HepG2 (cell line): ENCODE results near the gene RCE1. TPM values are rescaled to one million over a fixed set of nuclear protein-coding genes. Genes with fewer than 3 reads are reported as not detected.

Experiments used
- ATAC-seq: fragments of 200-7000 bp; cut with Tn5 transposase; 3 replicates; pipeline ENCODE4 v1.9.1; 2020; ENCODE audit warnings: mild to moderate bottlenecking, moderate library complexity
- BruUV-seq: library from RNA; stranded (reverse); fragments of 400-500 nt; replicated peaks from 2 replicates; lab custom pipeline; 2021; lab: Mats Ljungman, UMichigan
- CTCF ChIA-PET: fragments of 300-600 bp; formaldehyde crosslinking; extraction: SDS; loops from one replicate; lab custom pipeline; 2021; ENCODE audit warnings: low total read pairs, inconsistent platforms, low intra/inter-chr PET ratio; lab: Yijun Ruan, JAX
- POLR2A ChIA-PET: fragments of 350-600 bp; sonication (Branson Sonifier 250); formaldehyde crosslinking; loops from one replicate; lab custom pipeline; 2020; ENCODE audit warnings: antibody characterized with exemption, inconsistent platforms; lab: Yijun Ruan, JAX
- DNase-seq: peaks from one replicate; pipeline ENCODE4 v3.0.0-alpha.2; 2015; ENCODE audit warnings: low spot score
- FAIRE-seq: peaks from 3 replicates; lab custom pipeline; 2011; peaks lifted over from hg19 to GRCh38; lab: Jason Lieb, UNC
- H2AFZ ChIP-seq: one replicate; pipeline ENCODE4 v1.6.1; 2011; ENCODE audit warnings: low read length, inconsistent platforms
- H3K27ac ChIP-seq: fragments of 300-600 bp; 3 replicates; pipeline ENCODE4 v1.8.0; 2011; ENCODE audit warnings: mixed run types, mild to moderate bottlenecking, mixed read lengths, low read length, inconsistent platforms; ENCODE audit not compliant: insufficient read depth; ENCODE audit errors: extremely low read length
- H3K27me3 ChIP-seq, 2 experiments: fragments of 200-600 bp in 1 of 2; 2 replicates in 1 of 2; 3 replicates in 1 of 2; pipeline versions ENCODE4 v1.6.0 to v1.8.0; 2011; ENCODE audit warnings: low read length in 2 of 2, mild to moderate bottlenecking in 2 of 2, moderate library complexity in 2 of 2, inconsistent platforms in 1 of 2; ENCODE audit not compliant: insufficient read depth in 2 of 2, control insufficient read depth in 1 of 2
- H3K36me3 ChIP-seq, 2 experiments: fragments of 200-600 bp in 1 of 2; replicated peaks in 1 of 2; 2 replicates in 1 of 2; 3 replicates in 1 of 2; pipeline versions ENCODE4 v1.5.1 to v1.8.0; 2011; ENCODE audit warnings: low read length in 2 of 2, inconsistent platforms in 1 of 2; ENCODE audit not compliant: insufficient read depth in 2 of 2, control insufficient read depth in 1 of 2
- H3K4me1 ChIP-seq: 2 replicates; pipeline ENCODE4 v1.5.1; 2012; ENCODE audit warnings: low read length, inconsistent platforms; ENCODE audit not compliant: insufficient read depth
- H3K4me2 ChIP-seq: 2 replicates; pipeline ENCODE4 v1.6.0; 2011; ENCODE audit warnings: low read depth, low read length, inconsistent platforms
- H3K4me3 ChIP-seq, 3 experiments: fragments of 200-600 bp in 1 of 3; sonication (generic), shearing (Covaris generic) in 1 of 3; replicated peaks in 1 of 3; 2 replicates each; pipeline ENCODE4 v1.5.1; 2011 to 2016; ENCODE audit warnings: low read length in 3 of 3, inconsistent platforms in 2 of 3, low read depth in 2 of 3, mild to moderate bottlenecking in 2 of 3, control low read depth in 1 of 3, mixed read lengths in 1 of 3; ENCODE audit not compliant: insufficient read depth in 1 of 3
- H3K79me2 ChIP-seq: one replicate; pipeline ENCODE4 v1.6.1; 2011; ENCODE audit warnings: low read length, inconsistent platforms; ENCODE audit not compliant: insufficient read depth
- H3K9ac ChIP-seq: 2 replicates; pipeline ENCODE4 v1.6.0; 2011; ENCODE audit warnings: mild to moderate bottlenecking, low read depth, low read length, inconsistent platforms; ENCODE audit not compliant: insufficient read depth
- H3K9me3 ChIP-seq: 2 replicates; pipeline ENCODE4 v1.5.1; 2012; ENCODE audit warnings: mild to moderate bottlenecking, low read length
- H4K20me1 ChIP-seq: 2 replicates; pipeline ENCODE4 v1.6.0; 2011; ENCODE audit warnings: inconsistent platforms, mild to moderate bottlenecking, low read length, moderate library complexity; ENCODE audit not compliant: insufficient read depth
- AGO2 ChIP-seq: fragments of 200-400 bp; formaldehyde crosslinking; optimal IDR thresholded peaks from 2 replicates; pipeline ENCODE3; 2017; ENCODE audit warnings: mild to moderate bottlenecking, low read depth, low read length, moderate library complexity
- PRDM4 ChIP-seq: sonication (generic); formaldehyde crosslinking; IDR thresholded peaks from 2 replicates; pipeline ENCODE4 v1.9.0; 2021; ENCODE audit warnings: missing genetic modification reagents, borderline replicate concordance
- RBM22 ChIP-seq: fragments of 200-400 bp; formaldehyde crosslinking; optimal IDR thresholded peaks from 2 replicates; pipeline ENCODE3; 2017; ENCODE audit warnings: mild to moderate bottlenecking, low read length, moderate library complexity
- WGBS: methylation state at CpG from one replicate; pipeline ENCODE4 v1.1.6; 2017; ENCODE audit warnings: low lambda C conversion rate; 5-methylcytosine and 5-hydroxymethylcytosine counted together
- in situ Hi-C: cut with HindIII; loops from 2 replicates; pipeline ENCODE4 v1.10.0; 2017; ENCODE audit warnings: low pct_unique_long_range_greater_than_20kb; ENCODE audit not compliant: extremely low pct_ligation_motif_present
- intact Hi-C: fragments of 100-400 bp; cut with micrococcal nuclease; formaldehyde crosslinking; loops from one replicate; pipeline ENCODE4 v1.10.0; 2022; ENCODE audit not compliant: unreplicated experiment
- polyA plus RNA-seq, 8 experiments: library from polyadenylated mRNA; depleted of rRNA in 3 of 8; stranded (reverse) in 7 of 8; unstranded in 1 of 8; fragments of >200 nt; fragmentation: Illumina TruSeq in 4 of 8; extraction: Trizol in 4 of 8; gene quantifications; 2 replicates each; pipeline versions ENCODE4 v1.2.1 to v1.2.3, GENCODE V29; 2011 to 2016; ENCODE audit warnings: low read depth in 4 of 8, missing spikeins in 1 of 8, mixed read lengths in 1 of 8; ENCODE audit not compliant: insufficient read depth in 1 of 8
- total RNA-seq, 5 experiments: library from RNA; depleted of rRNA; stranded (reverse); fragments of >200 nt; fragmentation: Illumina TruSeq; extraction: Trizol; gene quantifications; 2 replicates each; pipeline ENCODE4 v1.2.3, GENCODE V29; 2016; ENCODE audit warnings: low read depth in 1 of 5

The RCE1 gene
- total and polyA plus RNA-seq, 2 of the 13 experiments (the other 11 are each of a cell fraction or from before 2014, with no cell fraction given): 22.2 to 22.4 TPM

DNA sequence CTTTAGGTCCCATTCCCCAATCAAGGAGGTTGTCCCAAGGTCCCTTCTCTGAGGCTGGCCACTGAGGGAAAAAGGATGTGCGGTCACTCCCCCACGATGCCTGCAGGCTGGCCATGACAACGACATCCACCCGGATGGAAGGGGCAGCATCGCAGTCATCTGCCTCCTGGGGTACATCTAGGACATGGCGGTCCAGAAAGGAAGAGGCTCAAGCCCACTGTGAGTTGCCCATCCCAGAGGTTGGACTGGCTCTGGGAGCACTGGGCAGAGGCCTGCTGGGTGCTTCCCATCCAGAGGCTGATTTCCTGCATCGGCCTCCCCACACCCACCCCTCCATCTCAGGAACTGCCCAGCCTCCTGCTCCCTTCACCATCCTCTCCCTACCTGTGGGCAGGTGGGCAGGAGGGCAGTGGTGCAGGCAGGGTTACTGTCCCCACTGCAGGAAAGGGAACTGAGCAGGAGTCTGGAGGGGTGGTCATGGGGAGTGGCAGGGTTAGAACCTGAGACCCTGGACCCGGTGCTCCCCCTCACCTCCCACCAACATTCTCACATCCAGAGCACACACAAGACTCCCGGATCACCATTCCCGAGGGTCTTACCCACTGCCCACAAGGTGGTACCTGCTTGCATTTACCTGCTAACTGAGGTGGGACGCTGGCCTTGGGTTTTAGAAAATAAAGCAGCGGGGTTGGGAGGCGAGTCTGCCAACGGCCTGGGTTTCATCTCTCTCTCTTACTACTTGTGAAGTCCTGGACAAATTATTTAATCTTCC is 4.4 kb downstream of the RCE1 start:
- H3K36me3 ChIP-seq: peaks cover 25 to 54% of the 10 kb centered on the region in 2 experiments; a peak in 4 of 5 replicates
- WGBS: 90% methylated on average over 9 of the region's 14 CpGs
- CTCF ChIA-PET: no interaction called here
- H3K9me3 ChIP-seq: no peaks in the 10 kb centered on the region
- H2AFZ ChIP-seq: no peak overlapping the region
- FAIRE-seq: no peak
- no peak overlapping the region for H3K9ac ChIP-seq
- POLR2A ChIA-PET: no interaction called here
- no TSS peak for BruUV-seq
- no peak for DNase-seq
- ATAC-seq: no peak
- H3K27ac ChIP-seq: no peak overlapping the region
- peak; percentile 73 for TF ChIP-seq RBM22
- TF ChIP-seq AGO2: peak; percentile 71
- no peak for TF ChIP-seq PRDM4 (CRISPR knock-in tag)
- TF ChIP-seq, all 625 proteins: peak for 2
- Histone ChIP-seq H3K4me2 (no peak overlapping the region), H3K79me2 (peaks cover 17% of the 10 kb centered on the region), H3K4me1 (peaks cover 16% of the 10 kb centered on the region), H3K27me3 (no peaks in the 10 kb centered on the region; a peak in 1 of 5 replicates), H4K20me1 (peaks cover 6% of the 10 kb centered on the region; the same call in 1 of the 2 replicates), H3K4me3 (no peak overlapping the region)
- in situ Hi-C loops (loop anchor here (10.0 to 25.0 kb wide), 3 partner anchors 127 to 435 kb away; partner anchors contain the start of genes C11orf86, CTSF and NPAS4), intact Hi-C loops (no loop called here)
